Tibial artery (tissue), 4 donors: ENCODE results near the gene NRL.

Source experiments
- DNase-seq, 2 donors: peaks; one replicate each; pipeline ENCODE4 v3.0.0-alpha.2; 2019
- H3K27ac ChIP-seq, 2 donors: fragments of 200-600 bp; sonication (generic) in 1 of 2; 1 replicate in 1 of 2; 2 replicates in 1 of 2; pipeline ENCODE4 v1.5.1; 2018 to 2019; ENCODE audit warnings: mild to moderate bottlenecking in 1 of 2
- H3K27me3 ChIP-seq, 2 donors: fragments of 200-600 bp; sonication (generic) in 1 of 2; one replicate each; pipeline versions ENCODE4 v1.5.1 to v1.6.0; 2016 to 2019
- H3K36me3 ChIP-seq, 3 donors: fragments of 200-600 bp; sonication (generic) in 2 of 3; one replicate each; pipeline ENCODE4 v1.5.1; 2016 to 2019; ENCODE audit warnings: mild to moderate bottlenecking in 2 of 3
- H3K4me1 ChIP-seq, 4 donors: fragments of 200-600 bp; sonication (generic) in 2 of 4; 1 replicate in 3 of 4; 2 replicates in 1 of 4; pipeline ENCODE4 v1.5.1; 2016 to 2019
- H3K4me3 ChIP-seq, 2 donors: fragments of 200-600 bp; sonication (generic) in 1 of 2; 1 replicate in 1 of 2; 2 replicates in 1 of 2; pipeline ENCODE4 v1.5.1; 2018 to 2019; ENCODE audit warnings: mild to moderate bottlenecking in 2 of 2
- H3K9me3 ChIP-seq, 3 donors: fragments of 200-600 bp; sonication (generic) in 1 of 3; one replicate each; pipeline ENCODE4 v1.5.1; 2016 to 2019
- CTCF ChIP-seq, 2 experiments: fragments of 200-600 bp in 1 of 2; fragments of 450-650 bp in 1 of 2; IDR thresholded peaks; one replicate each; pipeline ENCODE4 v1.5.1; 2017 to 2019; ENCODE audit warnings: antibody characterized with exemption in 2 of 2, mild to moderate bottlenecking in 1 of 2, moderate library complexity in 1 of 2
- intact Hi-C: fragments of 100-400 bp; cut with DNase I; formaldehyde crosslinking; loops from one replicate; pipeline ENCODE4 v1.15.0; 2023; ENCODE audit warnings: low total_unique reads

NRL gene

GRCh38 chr14:24064091-24064795 lies 50.5 kb downstream of the NRL start:
- Histone ChIP-seq H3K4me3 (no peak overlapping the region), H3K9me3 (no peaks in the 10 kb centered on the region), H3K36me3 (no peaks in the 10 kb centered on the region), H3K27me3 (no peaks in the 10 kb centered on the region), H3K4me1 (no peaks in the 10 kb centered on the region), H3K27ac (no peak overlapping the region)
- TF ChIP-seq CTCF (IDR thresholded peaks at IDR 0.05), result no peak
- intact Hi-C loops, result no loop called here
- DNase-seq, result no peak

- no peak overlapping the region for H3K27ac ChIP-seq
- H3K9me3 ChIP-seq, result no peaks in the 10 kb centered on the region
- no peaks in the 10 kb centered on the region for H3K36me3 ChIP-seq
- intact Hi-C loops, result no loop called here
- no peaks in the 10 kb centered on the region for H3K4me1 ChIP-seq
- H3K27me3 ChIP-seq, result no peaks in the 10 kb centered on the region
- DNase-seq, result no peak
- TF ChIP-seq CTCF (IDR thresholded peaks at IDR 0.05), result no peak
- H3K4me3 ChIP-seq, result no peak overlapping the region
Observed at GRCh38 chr14:24063263-24063836, 51.4 kb downstream of the NRL start.

GRCh38 chr14:24062216-24062980 lies 52.4 kb downstream of the NRL start:
- TF ChIP-seq CTCF (IDR thresholded peaks at IDR 0.05), result no peak
- Histone ChIP-seq H3K4me3 (no peak overlapping the region), H3K27ac (no peak overlapping the region), H3K9me3 (no peaks in the 10 kb centered on the region), H3K4me1 (no peaks in the 10 kb centered on the region), H3K27me3 (peaks cover 0 to 5% of the 10 kb centered on the region in 2 donors), H3K36me3 (no peaks in the 10 kb centered on the region)
- no peak for DNase-seq
- intact Hi-C loops, result no loop called here

GRCh38 chr14:24060984-24061913 lies 53.5 kb downstream of the NRL start:
- Histone ChIP-seq H3K36me3 (no peaks in the 10 kb centered on the region), H3K4me3 (no peak overlapping the region), H3K27ac (no peak overlapping the region), H3K9me3 (no peaks in the 10 kb centered on the region), H3K4me1 (no peaks in the 10 kb centered on the region), H3K27me3 (peaks cover 0 to 13% of the 10 kb centered on the region in 2 donors)
- no peak for TF ChIP-seq CTCF (IDR thresholded peaks at IDR 0.05)
- intact Hi-C loops, result no loop called here
- DNase-seq, result no peak

GRCh38 chr14:24060443-24060842 lies 54.3 kb downstream of the NRL start:
- TF ChIP-seq CTCF (IDR thresholded peaks at IDR 0.05), result no peak
- Histone ChIP-seq H3K27me3 (peaks cover 0 to 21% of the 10 kb centered on the region in 2 donors), H3K27ac (no peak overlapping the region), H3K36me3 (no peaks in the 10 kb centered on the region), H3K9me3 (no peaks in the 10 kb centered on the region), H3K4me1 (no peaks in the 10 kb centered on the region), H3K4me3 (no peak overlapping the region)
- DNase-seq, result peak in 1 of 2 donors; percentile 42
- intact Hi-C loops, result no loop called here
